ENCODE results near the gene SYMPK. TPM values are rescaled to one million over a fixed set of nuclear protein-coding genes. Genes with fewer than 3 reads are reported as not detected.
A peak's percentile ranks its signal among the peaks of the same experiment; 100 is the strongest.

The SYMPK gene
- total RNA-seq, 3 donors from 2014 or later: 61.1 to 67.4 (median 65.9) TPM

DNA sequence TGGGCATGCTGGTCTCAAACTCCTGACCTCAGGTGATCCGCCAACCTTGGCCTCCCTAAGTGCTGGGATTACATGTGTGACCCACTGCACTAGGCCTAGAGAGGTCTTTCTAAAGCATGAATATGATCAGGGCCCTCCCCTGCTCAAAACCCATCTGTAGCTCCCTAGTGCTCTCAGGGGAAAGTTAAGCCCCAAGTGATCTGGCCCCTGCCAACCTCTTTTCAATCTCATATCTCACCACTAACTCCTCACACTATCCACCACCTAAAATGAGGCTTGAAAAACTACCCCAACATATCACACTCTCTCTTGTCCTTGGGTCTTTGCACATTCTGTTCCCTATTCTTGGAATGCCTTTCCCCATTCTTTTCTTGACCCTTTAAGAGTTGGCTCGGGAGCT lies 68.3 kb downstream of the SYMPK start:
- Histone ChIP-seq H3K9me3 (no peaks in the 10 kb centered on the region), H3K4me1 (ENCODE audit: low read depth) (peaks cover 9% of the 10 kb centered on the region), H3K36me3 (ENCODE audit: low read depth) (no peaks in the 10 kb centered on the region), H3K4me3 (no peak overlapping the region)
- ATAC-seq (no peak), DNase-seq (no peak)
- TF ChIP-seq, protein P1, sequence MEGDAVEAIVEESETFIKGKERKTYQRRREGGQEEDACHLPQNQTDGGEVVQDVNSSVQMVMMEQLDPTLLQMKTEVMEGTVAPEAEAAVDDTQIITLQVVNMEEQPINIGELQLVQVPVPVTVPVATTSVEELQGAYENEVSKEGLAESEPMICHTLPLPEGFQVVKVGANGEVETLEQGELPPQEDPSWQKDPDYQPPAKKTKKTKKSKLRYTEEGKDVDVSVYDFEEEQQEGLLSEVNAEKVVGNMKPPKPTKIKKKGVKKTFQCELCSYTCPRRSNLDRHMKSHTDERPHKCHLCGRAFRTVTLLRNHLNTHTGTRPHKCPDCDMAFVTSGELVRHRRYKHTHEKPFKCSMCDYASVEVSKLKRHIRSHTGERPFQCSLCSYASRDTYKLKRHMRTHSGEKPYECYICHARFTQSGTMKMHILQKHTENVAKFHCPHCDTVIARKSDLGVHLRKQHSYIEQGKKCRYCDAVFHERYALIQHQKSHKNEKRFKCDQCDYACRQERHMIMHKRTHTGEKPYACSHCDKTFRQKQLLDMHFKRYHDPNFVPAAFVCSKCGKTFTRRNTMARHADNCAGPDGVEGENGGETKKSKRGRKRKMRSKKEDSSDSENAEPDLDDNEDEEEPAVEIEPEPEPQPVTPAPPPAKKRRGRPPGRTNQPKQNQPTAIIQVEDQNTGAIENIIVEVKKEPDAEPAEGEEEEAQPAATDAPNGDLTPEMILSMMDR (IDR thresholded peaks at IDR 0.05): no peak
- intact Hi-C loops (cut with DNase I, micrococcal nuclease): no loop called here

DNA sequence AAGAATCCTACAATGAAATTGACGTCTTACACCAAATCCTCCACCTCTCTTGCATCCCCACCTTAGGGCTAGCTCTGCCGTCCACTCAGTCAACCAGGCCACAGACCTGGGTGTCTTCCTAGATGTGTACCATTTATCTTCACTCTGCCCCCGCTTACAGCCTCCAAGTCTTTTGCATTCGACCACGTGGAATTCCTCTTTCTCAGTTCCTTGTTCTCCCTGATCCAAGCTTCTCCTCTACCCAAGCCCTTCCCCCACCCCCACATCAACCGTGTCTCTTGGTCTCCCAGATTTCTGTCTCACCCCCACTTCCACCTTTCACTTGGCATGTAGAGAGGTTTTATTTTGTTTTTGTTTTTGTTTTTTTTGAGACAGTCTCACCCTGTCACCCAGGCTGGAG lies 69.1 kb downstream of the SYMPK start:
- H3K9me3 ChIP-seq: no peaks in the 10 kb centered on the region
- no peak overlapping the region for H3K4me3 ChIP-seq
- no peak for DNase-seq
- TF ChIP-seq, protein P1 (IDR thresholded peaks at IDR 0.05): no peak
- H3K36me3 ChIP-seq (ENCODE audit: low read depth): no peaks in the 10 kb centered on the region
- ATAC-seq: no peak
- H3K4me1 ChIP-seq (ENCODE audit: low read depth): peaks cover 9% of the 10 kb centered on the region
- intact Hi-C loops (cut with DNase I, micrococcal nuclease): no loop called here

GRCh38 chr19:45793178-45793564 lies 69.8 kb downstream of the SYMPK start:
- Histone ChIP-seq H3K9me3 (no peaks in the 10 kb centered on the region), H3K36me3 (ENCODE audit: low read depth) (no peaks in the 10 kb centered on the region), H3K4me1 (ENCODE audit: low read depth) (peaks cover 9% of the 10 kb centered on the region), H3K4me3 (no peak overlapping the region)
- TF ChIP-seq, protein P1 (IDR thresholded peaks at IDR 0.05): no peak
- no peak for ATAC-seq
- intact Hi-C loops (cut with DNase I, micrococcal nuclease): no loop called here
- DNase-seq: no peak

GRCh38 chr19:45792470-45793177 lies 70.3 kb downstream of the SYMPK start, which contains the start of gene DMWD:
Gene DMWD (minus strand): TSS chr19:45792845. CDS start chr19:45792756, 89 bp downstream.
- Histone ChIP-seq H3K4me3 (peak within 1 kb of the TSS; percentile 64), H3K9me3 (no peaks in the 10 kb centered on the region), H3K4me1 (ENCODE audit: low read depth) (peaks cover 9% of the 10 kb centered on the region), H3K36me3 (ENCODE audit: low read depth) (no peaks in the 10 kb centered on the region)
- peak; percentile 100 for DNase-seq
- TF ChIP-seq, protein P1 (IDR thresholded peaks at IDR 0.05): peak; percentile 13
- intact Hi-C loops (cut with DNase I, micrococcal nuclease): no loop called here
- ATAC-seq: peak; percentile 100

DNA sequence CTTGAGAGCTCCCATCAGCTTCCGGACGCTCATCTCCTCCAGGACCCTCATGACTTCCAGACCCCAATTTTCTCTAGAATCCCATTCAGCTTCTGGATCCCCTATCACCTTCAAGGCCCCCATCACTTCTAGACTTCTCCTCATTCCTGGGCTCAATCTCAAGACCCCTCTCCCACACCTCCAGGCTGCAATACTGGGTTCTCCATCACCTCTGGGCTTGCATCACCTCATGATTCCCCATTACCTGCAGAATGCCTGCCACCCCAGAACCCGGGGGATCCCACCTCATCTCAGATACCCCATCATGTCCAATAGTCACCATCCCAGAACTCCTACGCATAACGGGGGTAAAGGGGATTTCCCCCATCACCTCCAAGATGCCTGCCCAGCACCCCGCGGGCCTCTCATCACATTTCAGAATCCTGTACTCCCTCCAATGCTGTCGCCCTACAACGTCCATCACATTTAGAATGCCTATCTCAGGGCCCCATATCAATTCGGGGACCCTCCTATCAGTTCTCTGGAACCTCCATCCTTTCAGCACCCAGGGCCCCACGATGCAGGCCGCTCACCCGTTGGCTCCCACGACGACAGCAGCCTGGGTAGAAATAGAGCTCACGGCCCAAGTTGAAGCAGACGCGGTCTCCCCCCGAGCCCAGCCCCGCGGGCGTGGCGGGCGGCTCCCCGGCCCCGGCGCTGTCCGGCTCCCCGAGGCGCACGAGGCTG lies 71.0 kb downstream of the SYMPK start:
- Histone ChIP-seq H3K36me3 (ENCODE audit: low read depth) (no peaks in the 10 kb centered on the region), H3K9me3 (no peaks in the 10 kb centered on the region), H3K4me3 (peak overlapping the region; percentile 64), H3K4me1 (ENCODE audit: low read depth) (peaks cover 9% of the 10 kb centered on the region)
- no peak for DNase-seq
- TF ChIP-seq, protein P1 (IDR thresholded peaks at IDR 0.05): no peak
- intact Hi-C loops (cut with DNase I, micrococcal nuclease): no loop called here
- no peak for ATAC-seq

Measured in mucosa of descending colon (tissue), 3 donors.